ENCODE measurements around the gene LRRC74B.

- TF ChIP-seq CTCF (IDR thresholded peaks at IDR 0.05), result no peak
- TF ChIP-seq POLR2AphosphoS5 (IDR thresholded peaks at IDR 0.05), result no peak
These were observed 3.8 kb upstream of the LRRC74B start for GRCh38 chr22:21041937-21042336.

Data from suprapubic skin (tissue), 3 donors.